ENCODE data around the gene IL17RD. TPM values are rescaled to one million over a fixed set of nuclear protein-coding genes. Genes with fewer than 3 reads are reported as not detected.

IL17RD gene
- polyA plus RNA-seq, 1 of the 3 experiments (the other 2 are of a cell fraction) = 2.4 TPM

GRCh38 chr3:57199895-57200297, 34.7 kb upstream of the IL17RD start, which contains the start of gene HESX1:
Gene HESX1, minus strand, starts transcription at chr3:57199978. Its CDS starts 60 bp downstream, at chr3:57199918.
- Histone ChIP-seq H3K4me2 (no peak within 1 kb of the TSS), H3K4me3 (ENCODE audit: low read depth in 2 of 2, low read length in 1 of 2) (no peak within 1 kb of the TSS), H2AFZ (ENCODE audit: low read depth) (no peak within 1 kb of the TSS), H3K9me2 (no peaks in the 10 kb centered on the region), H4K20me1 (ENCODE audit: insufficient read depth) (no peaks in the 10 kb centered on the region), H3K27ac (ENCODE audit: low read depth in 2 of 2, low read length in 1 of 2) (no peak within 1 kb of the TSS), H3K36me3 (replicated peaks in 1 of 2; ENCODE audit: control insufficient read depth in 1 of 2, insufficient read depth in 2 of 2, low read length in 1 of 2) (no peaks in the 10 kb centered on the region), H3K79me2 (ENCODE audit: insufficient read depth) (no peaks in the 10 kb centered on the region), H3K9ac (no peak within 1 kb of the TSS), H3K27me3 (ENCODE audit: insufficient read depth) (no peaks in the 10 kb centered on the region), H3F3A (replicated peaks; ENCODE audit: insufficient read depth) (no peaks in the 10 kb centered on the region), H3K9me3 (peaks cover 4% of the 10 kb centered on the region; the same call in 1 of the 2 replicates), H3K4me1 (ENCODE audit: control insufficient read depth in 1 of 2, insufficient read depth in 2 of 2, low read depth in 1 of 2, low read length in 1 of 2) (no peaks in the 10 kb centered on the region)
- ChIA-PET CTCF (interaction anchor here (1.1 kb wide), 1 partner anchor 22 kb away, joined by 4 read pairs; no protein-coding TSS in a partner anchor), POLR2A (no interaction called here)
- TF ChIP-seq RFX5 (IDR thresholded peaks at IDR 0.05; ENCODE audit: low read length) (no peak), REST (IDR thresholded peaks at IDR 0.05; ENCODE audit: low read depth, low read length) (no peak), IRF3 (IDR thresholded peaks at IDR 0.05; ENCODE audit: low read depth, low read length) (no peak), CHD2 (IDR thresholded peaks at IDR 0.05; ENCODE audit: low read length, partially characterized antibody) (no peak), RCOR1 (IDR thresholded peaks at IDR 0.05; ENCODE audit: low read length) (no peak), SIN3A (IDR thresholded peaks at IDR 0.05; ENCODE audit: borderline replicate concordance, low read depth, low read length) (no peak), EP300 (IDR thresholded peaks at IDR 0.05; ENCODE audit: borderline replicate concordance in 1 of 2, low read depth in 1 of 2, low read length in 1 of 2) (no peak), ELF1 (IDR thresholded peaks at IDR 0.05) (no peak), RXRA (IDR thresholded peaks at IDR 0.05; ENCODE audit: borderline replicate concordance, low read depth) (no peak), TEAD4 (IDR thresholded peaks at IDR 0.05; ENCODE audit: borderline replicate concordance, insufficient read depth) (no peak), YY1 (IDR thresholded peaks at IDR 0.05; ENCODE audit: low read depth) (no peak), TAF1 (IDR thresholded peaks at IDR 0.05; ENCODE audit: borderline replicate concordance, low read depth, low read length) (no peak), MAX (IDR thresholded peaks at IDR 0.05; ENCODE audit: low read depth) (no peak), MEF2A (IDR thresholded peaks at IDR 0.05; ENCODE audit: borderline replicate concordance, low read depth) (no peak), EZH2phosphoT487 (IDR thresholded peaks at IDR 0.05; ENCODE audit: borderline replicate concordance, low read depth) (no peak), JUND (IDR thresholded peaks at IDR 0.05) (no peak), GABPA (IDR thresholded peaks at IDR 0.05; ENCODE audit: low read depth) (no peak), MXI1 (IDR thresholded peaks at IDR 0.05; ENCODE audit: low read depth, low read length) (no peak), NFIC (IDR thresholded peaks at IDR 0.05; ENCODE audit: borderline replicate concordance) (no peak), RAD21 (IDR thresholded peaks at IDR 0.05; ENCODE audit: low read length) (no peak)
- WGBS (ENCODE audit: low lambda C conversion rate) = 80% methylated on average over 4 of the region's 4 CpGs
- DNase-seq = no peak

Data from SK-N-SH (cell line).